BJ (cell line): ENCODE measurements around the gene KCTD10. TPM values are rescaled to one million over a fixed set of nuclear protein-coding genes. Genes with fewer than 3 reads are reported as not detected.
"Not testable (repeated sequence)": the region's sequence is repeated elsewhere in the genome, so short reads cannot be mapped to it uniquely, and the experiment has no call there.

Experiments
- CTCF ChIA-PET: fragments of 350-600 bp; formaldehyde crosslinking; extraction: SDS; loops from one replicate; lab custom pipeline; 2021; ENCODE audit warnings: antibody characterized with exemption, inconsistent platforms; lab: Yijun Ruan, JAX
- POLR2A ChIA-PET: fragments of 300-600 bp; sonication (Branson Sonifier 250); formaldehyde crosslinking; extraction: SDS; loops from one replicate; lab custom pipeline; 2021; ENCODE audit warnings: antibody characterized with exemption; lab: Charles Lee
- DNase-seq: peaks from one replicate; pipeline ENCODE4 v3.0.0-alpha.2; 2011; ENCODE audit warnings: low read depth
- H3K27me3 ChIP-seq: 2 replicates; pipeline ENCODE4 v1.6.0; 2011; ENCODE audit warnings: low read length; ENCODE audit not compliant: control insufficient read depth, insufficient read depth
- H3K36me3 ChIP-seq: 2 replicates; pipeline ENCODE4 v1.5.1; 2011; ENCODE audit warnings: low read length; ENCODE audit not compliant: control insufficient read depth, insufficient read depth
- H3K4me3 ChIP-seq: 2 replicates; pipeline ENCODE4 v1.5.1; 2011; ENCODE audit warnings: low read depth, mild to moderate bottlenecking, control low read depth, low read length
- CTCF ChIP-seq: IDR thresholded peaks from 2 replicates; pipeline ENCODE4 v1.5.1; 2011; ENCODE audit warnings: low read depth, mild to moderate bottlenecking, control low read depth, inconsistent platforms, low read length, moderate library complexity; ENCODE audit not compliant: insufficient read depth
- polyA plus RNA-seq: library from polyadenylated mRNA; depleted of rRNA; stranded (reverse); fragments of >200 nt; gene quantifications from 2 replicates; pipeline ENCODE4 v1.2.3, GENCODE V29; 2011; rRNA removed

KCTD10 gene
- polyA plus RNA-seq, 1 experiment = 172 TPM

- no peak overlapping the region for H3K4me3 ChIP-seq
- H3K27me3 ChIP-seq = 0 out of 2 replicates have a peak, but pooled peaks cover 4% of the 10 kb centered on the region
- no peaks in the 10 kb centered on the region for H3K36me3 ChIP-seq
- POLR2A ChIA-PET = no interaction called here
- TF ChIP-seq CTCF = no peak
- CTCF ChIA-PET = interaction anchor here (1.1 to 2.8 kb wide), 3 partner anchors 11 to 176 kb away, joined by 3 to 12 read pairs (median 5); no protein-coding TSS in a partner anchor
- no peak for DNase-seq
These were observed 55.6 kb downstream of the KCTD10 start for GRCh38 chr12:109421355-109422087.

- DNase-seq = no peak
- Histone ChIP-seq H3K27me3 (no peaks in the 10 kb centered on the region), H3K36me3 (no peaks in the 10 kb centered on the region), H3K4me3 (no peak overlapping the region)
- ChIA-PET POLR2A (interaction anchor here (0.7 kb wide), 1 partner anchor 453 kb away, joined by 7 read pairs; no protein-coding TSS in a partner anchor), CTCF (interaction anchor here (1.6 to 1.8 kb wide), 2 partner anchors 9 to 25 kb away, joined by 4 to 8 read pairs; no protein-coding TSS in a partner anchor)
- TF ChIP-seq CTCF = no peak
These were observed 58.1 kb downstream of the KCTD10 start for GRCh38 chr12:109418848-109419480.

- CTCF ChIA-PET = interaction anchor here (1.0 to 2.1 kb wide), 3 partner anchors 13 to 142 kb away, joined by 3 to 10 read pairs (median 6); no protein-coding TSS in a partner anchor
- H3K36me3 ChIP-seq, H3K27me3 ChIP-seq, H3K4me3 ChIP-seq, POLR2A ChIA-PET, DNase-seq: not testable (repeated sequence)
These were observed 71.0 kb downstream of the KCTD10 start for GRCh38 chr12:109406147-109406546.

GRCh38 chr12:109404841-109405240, 72.3 kb downstream of the KCTD10 start:
- DNase-seq, H3K27me3 ChIP-seq, POLR2A ChIA-PET, H3K4me3 ChIP-seq, H3K36me3 ChIP-seq: not testable (repeated sequence)
- CTCF ChIA-PET = interaction anchor here (2.1 kb wide), 1 partner anchor 11 kb away, joined by 10 read pairs; no protein-coding TSS in a partner anchor

Other genes starting within 250 kb of the KCTD10 start
- gene FOXN4, start 168.0 kb downstream of the KCTD10 start, polyA plus RNA-seq = not detected in 2 replicates
- gene MYO1H, start 129.4 kb downstream of the KCTD10 start, polyA plus RNA-seq = not detected in 2 replicates
- gene UBE3B, start 334 bp upstream of the KCTD10 start, polyA plus RNA-seq = 38.9 and 43.9 TPM in 2 replicates
- gene MMAB, start 96.2 kb upstream of the KCTD10 start, polyA plus RNA-seq = 16.3 and 22.2 TPM in 2 replicates
- 4.1 and 7.5 TPM in 2 replicates for gene MVK, start 96.5 kb upstream of the KCTD10 start, polyA plus RNA-seq
- gene FAM222A, start 236.5 kb upstream of the KCTD10 start, polyA plus RNA-seq = 0.12 and 0.36 TPM in 2 replicates